ENCODE data around the gene ZNF532.

ZNF532 gene

DNA sequence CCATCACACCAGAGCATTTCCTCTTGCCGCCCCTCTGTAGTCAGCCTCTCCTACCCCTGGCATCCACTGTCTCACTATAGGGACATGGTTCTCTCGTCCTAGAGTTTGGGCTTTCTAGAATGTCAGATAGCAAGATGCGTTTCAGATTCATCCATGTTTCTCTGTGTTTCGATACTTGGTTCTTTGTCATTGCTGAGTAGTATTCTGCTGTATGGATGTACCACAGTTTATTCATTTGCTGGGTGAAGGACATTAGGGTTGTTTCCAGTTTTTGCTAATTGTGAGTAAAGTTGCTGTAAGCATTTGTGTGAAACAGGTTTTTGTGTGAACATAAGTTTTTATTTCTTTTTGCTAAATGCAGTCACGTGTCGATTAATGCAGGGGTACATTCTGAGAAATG lies 3.8 kb downstream of the ZNF532 start:
- no peak overlapping the region for H3K27ac ChIP-seq (ENCODE audit: low read length)
- no peak overlapping the region for H3K4me3 ChIP-seq (ENCODE audit: low read length)
- no peaks in the 10 kb centered on the region for H3K9me3 ChIP-seq (ENCODE audit: control insufficient read depth, insufficient read depth, low read length)
- DNase-seq (ENCODE audit: low read depth, low spot score): no peak
- peaks cover 34% of the 10 kb centered on the region for H3K36me3 ChIP-seq (ENCODE audit: control insufficient read depth, insufficient read depth, low read length)
- H3K27me3 ChIP-seq (ENCODE audit: control insufficient read depth, insufficient read depth, low read length): no peaks in the 10 kb centered on the region
- WGBS (ENCODE audit: insufficient coverage, insufficient read length): no CpG with 5 or more reads among the region's 6 CpGs
- H3K4me1 ChIP-seq (ENCODE audit: control insufficient read depth, insufficient read depth, low read length): peaks cover 7% of the 10 kb centered on the region; the same call in 1 of the 2 replicates

DNA sequence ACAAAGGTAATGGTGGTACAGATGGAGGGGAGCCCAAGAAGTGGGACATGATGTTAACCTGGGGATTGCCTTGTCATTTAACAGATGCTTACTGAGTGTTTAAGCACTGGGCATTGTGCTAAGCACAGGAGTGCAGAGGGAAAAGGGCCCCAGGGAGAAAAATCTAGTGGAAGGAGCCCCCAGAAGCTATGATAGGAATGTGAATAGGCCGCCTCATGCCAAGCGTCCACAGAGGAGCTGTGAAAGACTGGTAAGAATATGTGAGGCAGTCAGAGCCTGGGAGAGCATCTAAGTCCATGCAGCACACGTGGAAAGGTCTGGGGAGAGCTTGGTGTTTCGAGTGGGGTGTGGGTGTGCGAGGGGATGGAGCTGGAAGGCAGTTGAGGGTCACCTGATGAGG lies 5.5 kb downstream of the ZNF532 start:
- H3K4me3 ChIP-seq (ENCODE audit: low read length): no peak overlapping the region
- no peaks in the 10 kb centered on the region for H3K27me3 ChIP-seq (ENCODE audit: control insufficient read depth, insufficient read depth, low read length)
- peaks cover 7% of the 10 kb centered on the region; the same call in 1 of the 2 replicates for H3K4me1 ChIP-seq (ENCODE audit: control insufficient read depth, insufficient read depth, low read length)
- WGBS (ENCODE audit: insufficient coverage, insufficient read length): no CpG with 5 or more reads among the region's 5 CpGs
- H3K27ac ChIP-seq (ENCODE audit: low read length): no peak overlapping the region
- no peak for DNase-seq (ENCODE audit: low read depth, low spot score)
- peaks cover 34% of the 10 kb centered on the region for H3K36me3 ChIP-seq (ENCODE audit: control insufficient read depth, insufficient read depth, low read length)
- H3K9me3 ChIP-seq (ENCODE audit: control insufficient read depth, insufficient read depth, low read length): no peaks in the 10 kb centered on the region

DNA sequence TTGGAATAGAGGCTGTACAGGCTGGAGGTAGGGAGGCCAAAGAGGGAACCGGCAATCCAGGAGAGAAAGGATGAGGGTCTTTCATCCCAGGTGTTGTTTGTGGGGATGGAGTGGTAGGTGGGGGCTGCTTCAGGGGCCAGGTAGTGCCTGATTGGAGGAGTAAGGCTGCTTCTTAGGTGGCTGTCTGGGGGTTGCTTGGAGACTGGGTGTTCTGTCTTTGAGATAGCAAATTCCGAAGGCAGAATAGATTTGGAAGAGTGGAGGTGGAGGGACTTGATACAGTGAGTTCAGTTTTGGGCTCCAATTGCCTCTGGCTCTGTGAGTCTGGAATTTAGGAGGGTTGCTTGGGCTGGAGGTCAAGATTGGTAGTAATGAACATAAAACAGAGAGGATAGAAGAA lies 5.9 kb downstream of the ZNF532 start:
- Histone ChIP-seq H3K4me1 (ENCODE audit: control insufficient read depth, insufficient read depth, low read length) (peaks cover 7% of the 10 kb centered on the region; the same call in 1 of the 2 replicates), H3K27me3 (ENCODE audit: control insufficient read depth, insufficient read depth, low read length) (no peaks in the 10 kb centered on the region), H3K36me3 (ENCODE audit: control insufficient read depth, insufficient read depth, low read length) (peaks cover 36% of the 10 kb centered on the region), H3K9me3 (ENCODE audit: control insufficient read depth, insufficient read depth, low read length) (no peaks in the 10 kb centered on the region), H3K27ac (ENCODE audit: low read length) (no peak overlapping the region), H3K4me3 (ENCODE audit: low read length) (no peak overlapping the region)
- no peak for DNase-seq (ENCODE audit: low read depth, low spot score)
- no CpG with 5 or more reads among the region's 2 CpGs for WGBS (ENCODE audit: insufficient coverage, insufficient read length)

DNA sequence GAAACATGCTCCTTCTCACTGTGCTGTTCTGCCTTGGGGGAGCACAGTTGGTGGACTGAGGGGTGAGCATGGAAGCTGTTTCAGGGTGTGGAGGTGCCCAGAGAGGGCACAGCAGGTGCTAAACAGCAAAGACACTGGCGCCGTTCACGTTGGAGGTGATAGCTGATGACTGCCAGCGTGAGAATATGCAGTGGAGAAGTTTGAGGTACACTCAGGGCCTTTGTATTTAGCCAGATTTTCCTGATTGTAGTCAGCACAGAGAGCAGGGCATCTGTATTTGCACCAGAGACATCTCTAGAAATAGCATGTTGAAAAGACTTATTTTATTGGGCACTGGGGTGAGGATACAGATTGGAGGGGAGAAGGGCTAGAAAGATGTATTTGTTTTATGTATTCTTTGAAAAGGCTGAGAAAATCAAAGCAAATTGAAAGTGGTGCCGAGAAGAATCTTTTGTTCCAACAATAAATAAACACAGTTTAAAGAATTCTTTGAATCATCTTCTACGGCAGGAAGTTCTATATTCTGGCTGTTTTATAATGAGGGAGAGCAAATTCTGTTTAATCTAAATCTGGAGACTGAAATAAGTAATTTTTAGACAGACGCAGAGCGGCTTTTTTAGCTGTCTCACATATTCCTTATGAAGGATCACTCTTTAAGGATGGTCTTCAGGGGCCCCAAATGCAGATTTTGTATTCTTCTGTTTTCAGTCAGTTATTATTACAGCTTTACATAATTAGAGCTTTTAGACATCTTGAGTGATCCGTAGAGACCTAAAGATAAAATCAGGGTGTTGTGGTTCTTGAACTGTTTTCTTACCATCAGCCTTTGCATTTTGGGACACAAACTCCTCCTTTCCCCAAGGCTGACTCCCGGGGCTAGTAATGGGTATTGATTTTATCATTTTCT lies 7.1 kb downstream of the ZNF532 start:
- DNase-seq (ENCODE audit: low read depth, low spot score): no peak
- H3K4me3 ChIP-seq (ENCODE audit: low read length): no peak overlapping the region

DNA sequence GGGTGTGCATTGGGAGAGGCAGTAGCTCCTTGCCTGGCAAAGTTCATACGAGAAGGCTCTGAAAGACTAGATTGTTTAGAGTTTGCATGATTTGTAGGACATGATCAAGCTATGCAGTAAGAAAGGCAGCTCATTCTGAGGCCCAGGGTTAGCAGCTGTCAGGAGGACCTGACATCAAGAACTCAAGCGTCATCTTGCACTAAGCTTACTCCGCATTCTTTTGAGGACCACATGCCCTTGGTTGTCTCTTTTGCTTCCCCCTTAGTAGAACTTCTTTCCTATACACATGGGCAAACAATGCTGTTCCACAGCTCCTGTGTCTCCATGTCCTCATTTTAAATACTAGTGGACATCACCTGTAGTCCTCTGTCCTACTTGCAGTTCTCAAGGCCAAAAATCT lies 14.0 kb downstream of the ZNF532 start:
- Histone ChIP-seq H3K27me3 (ENCODE audit: control insufficient read depth, insufficient read depth, low read length) (no peaks in the 10 kb centered on the region), H3K36me3 (ENCODE audit: control insufficient read depth, insufficient read depth, low read length) (peaks cover 26% of the 10 kb centered on the region), H3K9me3 (ENCODE audit: control insufficient read depth, insufficient read depth, low read length) (no peaks in the 10 kb centered on the region), H3K4me3 (ENCODE audit: low read length) (no peak overlapping the region), H3K27ac (ENCODE audit: low read length) (no peak overlapping the region), H3K4me1 (ENCODE audit: control insufficient read depth, insufficient read depth, low read length) (0 out of 2 replicates have a peak, but pooled peaks cover 1% of the 10 kb centered on the region)
- no peak for DNase-seq (ENCODE audit: low read depth, low spot score)
- no CpG with 5 or more reads among the region's 3 CpGs for WGBS (ENCODE audit: insufficient coverage, insufficient read length)

More for the DNA sequence above, 7.1 kb downstream of the ZNF532 start:
- Histone ChIP-seq H3K9me3 (ENCODE audit: control insufficient read depth, insufficient read depth, low read length) (no peaks in the 10 kb centered on the region), H3K4me1 (ENCODE audit: control insufficient read depth, insufficient read depth, low read length) (peaks cover 5% of the 10 kb centered on the region; the same call in 1 of the 2 replicates), H3K27ac (ENCODE audit: low read length) (no peak overlapping the region), H3K36me3 (ENCODE audit: control insufficient read depth, insufficient read depth, low read length) (peaks cover 36% of the 10 kb centered on the region), H3K27me3 (ENCODE audit: control insufficient read depth, insufficient read depth, low read length) (no peaks in the 10 kb centered on the region)
- no CpG with 5 or more reads among the region's 10 CpGs for WGBS (ENCODE audit: insufficient coverage, insufficient read length)

DNA sequence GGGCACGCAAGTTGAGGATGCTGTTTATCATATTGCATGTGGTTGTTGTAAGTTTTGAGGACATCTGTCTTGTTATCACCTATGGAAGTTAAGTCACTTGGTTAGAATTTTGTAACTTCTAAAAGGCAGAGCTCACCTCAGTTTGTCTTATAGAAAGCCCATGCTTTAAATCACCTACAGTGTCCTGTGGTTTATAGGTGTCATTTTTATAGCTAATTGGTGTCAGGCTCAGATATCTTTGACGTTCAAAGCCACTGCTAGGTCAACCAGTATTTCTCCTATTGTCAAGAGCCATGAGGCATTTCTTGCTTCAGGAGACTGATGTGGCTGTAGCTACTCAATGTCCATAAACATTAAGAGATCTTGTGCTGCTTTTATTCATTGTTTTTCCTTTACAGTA lies 16.8 kb downstream of the ZNF532 start:
- no peak for DNase-seq (ENCODE audit: low read depth, low spot score)
- H3K4me3 ChIP-seq (ENCODE audit: low read length): no peak overlapping the region
- H3K27ac ChIP-seq (ENCODE audit: low read length): no peak overlapping the region
- H3K36me3 ChIP-seq (ENCODE audit: control insufficient read depth, insufficient read depth, low read length): peaks cover 18% of the 10 kb centered on the region
- WGBS (ENCODE audit: insufficient coverage, insufficient read length): no CpG with 5 or more reads among the region's 2 CpGs
- H3K4me1 ChIP-seq (ENCODE audit: control insufficient read depth, insufficient read depth, low read length): 0 out of 2 replicates have a peak, but pooled peaks cover 1% of the 10 kb centered on the region
- no peaks in the 10 kb centered on the region for H3K27me3 ChIP-seq (ENCODE audit: control insufficient read depth, insufficient read depth, low read length)
- H3K9me3 ChIP-seq (ENCODE audit: control insufficient read depth, insufficient read depth, low read length): no peaks in the 10 kb centered on the region

DNA sequence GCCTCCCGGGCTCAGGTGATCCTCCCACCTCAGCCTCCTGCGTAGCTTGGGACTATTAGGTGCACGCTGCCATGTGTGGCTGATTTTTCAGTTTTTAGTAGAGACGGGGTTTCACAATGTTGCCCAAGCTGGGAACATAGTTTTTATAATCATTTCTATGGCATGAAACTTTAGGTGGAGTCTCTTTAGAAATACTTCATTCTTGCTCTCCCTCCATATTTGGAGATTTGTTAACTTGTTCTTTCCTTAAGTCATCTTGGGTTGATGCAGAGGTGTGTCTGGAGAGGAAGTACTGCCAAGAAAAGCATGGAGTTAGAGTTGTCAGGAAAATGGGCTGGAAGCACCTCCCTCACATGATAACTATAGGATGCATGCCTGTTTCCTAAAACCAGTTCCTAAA lies 17.4 kb downstream of the ZNF532 start:
- H3K4me3 ChIP-seq (ENCODE audit: low read length): no peak overlapping the region
- no peak for DNase-seq (ENCODE audit: low read depth, low spot score)
- no peaks in the 10 kb centered on the region for H3K9me3 ChIP-seq (ENCODE audit: control insufficient read depth, insufficient read depth, low read length)
- no peak overlapping the region for H3K27ac ChIP-seq (ENCODE audit: low read length)
- 0 out of 2 replicates have a peak, but pooled peaks cover 1% of the 10 kb centered on the region for H3K4me1 ChIP-seq (ENCODE audit: control insufficient read depth, insufficient read depth, low read length)
- WGBS (ENCODE audit: insufficient coverage, insufficient read length): no CpG with 5 or more reads among the region's 4 CpGs
- peaks cover 15% of the 10 kb centered on the region for H3K36me3 ChIP-seq (ENCODE audit: control insufficient read depth, insufficient read depth, low read length)
- H3K27me3 ChIP-seq (ENCODE audit: control insufficient read depth, insufficient read depth, low read length): no peaks in the 10 kb centered on the region

DNA sequence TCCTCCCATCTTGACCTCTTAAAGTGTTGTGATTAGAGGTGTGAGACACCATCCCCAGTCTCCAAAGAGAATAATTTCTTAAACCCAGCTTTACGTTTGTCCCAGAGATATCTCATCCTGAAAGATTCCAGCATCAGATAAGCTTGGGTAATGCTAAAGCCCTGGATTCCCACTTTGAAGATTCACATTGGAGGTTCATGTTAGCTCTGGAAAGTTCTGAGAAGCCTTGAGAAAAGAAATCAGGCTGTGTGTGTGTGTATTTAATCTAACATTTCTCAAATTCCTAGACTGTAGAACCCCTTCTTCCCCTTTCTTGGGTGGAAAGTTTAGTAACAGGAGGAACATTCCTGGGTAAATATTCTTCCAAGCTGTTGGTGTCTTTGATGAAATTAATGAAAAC lies 18.0 kb downstream of the ZNF532 start:
- no peak for DNase-seq (ENCODE audit: low read depth, low spot score)
- Histone ChIP-seq H3K27me3 (ENCODE audit: control insufficient read depth, insufficient read depth, low read length) (no peaks in the 10 kb centered on the region), H3K4me1 (ENCODE audit: control insufficient read depth, insufficient read depth, low read length) (0 out of 2 replicates have a peak, but pooled peaks cover 1% of the 10 kb centered on the region), H3K27ac (ENCODE audit: low read length) (no peak overlapping the region), H3K9me3 (ENCODE audit: control insufficient read depth, insufficient read depth, low read length) (no peaks in the 10 kb centered on the region), H3K36me3 (ENCODE audit: control insufficient read depth, insufficient read depth, low read length) (peaks cover 14% of the 10 kb centered on the region), H3K4me3 (ENCODE audit: low read length) (no peak overlapping the region)
- WGBS (ENCODE audit: insufficient coverage, insufficient read length): no CpG with 5 or more reads among the region's 1 CpG

DNA sequence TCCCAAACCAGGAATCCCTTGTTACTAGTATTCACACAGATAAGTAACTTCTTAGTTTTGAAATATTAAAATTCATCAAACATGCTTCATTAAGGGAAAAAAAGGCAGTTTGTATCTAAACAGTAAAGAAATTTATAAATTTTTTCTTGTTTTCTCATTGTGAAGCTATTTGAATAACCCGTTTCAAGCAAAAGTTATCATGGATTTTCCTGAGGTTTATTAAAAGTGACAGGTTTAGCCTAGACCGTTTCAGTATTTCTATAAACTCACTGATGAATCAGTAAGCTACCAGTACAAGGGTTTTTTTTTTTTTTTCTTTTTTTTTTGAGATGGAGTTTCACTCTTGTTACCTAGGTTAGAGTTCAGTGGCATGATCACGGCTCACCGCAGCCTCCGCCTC lies 20.0 kb downstream of the ZNF532 start:
- H3K27me3 ChIP-seq (ENCODE audit: control insufficient read depth, insufficient read depth, low read length): no peaks in the 10 kb centered on the region
- WGBS (ENCODE audit: insufficient coverage, insufficient read length): no CpG with 5 or more reads among the region's 5 CpGs
- H3K4me1 ChIP-seq (ENCODE audit: control insufficient read depth, insufficient read depth, low read length): 0 out of 2 replicates have a peak, but pooled peaks cover 1% of the 10 kb centered on the region
- H3K27ac ChIP-seq (ENCODE audit: low read length): no peak overlapping the region
- DNase-seq (ENCODE audit: low read depth, low spot score): no peak
- H3K4me3 ChIP-seq (ENCODE audit: low read length): no peak overlapping the region
- peaks cover 4% of the 10 kb centered on the region; the same call in 1 of the 2 replicates for H3K36me3 ChIP-seq (ENCODE audit: control insufficient read depth, insufficient read depth, low read length)
- H3K9me3 ChIP-seq (ENCODE audit: control insufficient read depth, insufficient read depth, low read length): no peaks in the 10 kb centered on the region

DNA sequence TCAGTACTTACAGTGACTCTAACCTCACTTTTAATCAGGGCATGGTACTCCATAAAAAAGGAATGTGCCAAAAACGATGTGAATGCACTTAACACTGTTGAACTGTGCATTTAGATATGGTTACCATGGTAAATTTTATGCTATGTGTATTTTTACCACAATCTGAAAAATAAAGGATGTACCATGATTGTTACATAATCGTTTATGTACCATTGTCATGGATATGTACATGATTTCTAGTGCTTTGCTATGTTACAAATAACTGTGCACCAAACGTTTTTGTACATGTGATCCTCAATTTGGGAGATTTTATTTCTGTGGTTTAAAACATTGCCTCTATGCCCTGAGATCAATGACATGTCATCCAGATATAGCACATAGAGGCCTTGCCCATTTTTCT lies 21.8 kb downstream of the ZNF532 start:
- no peak overlapping the region for H3K27ac ChIP-seq (ENCODE audit: low read length)
- H3K36me3 ChIP-seq (ENCODE audit: control insufficient read depth, insufficient read depth, low read length): peaks cover 2% of the 10 kb centered on the region; the same call in 1 of the 2 replicates
- DNase-seq (ENCODE audit: low read depth, low spot score): no peak
- H3K9me3 ChIP-seq (ENCODE audit: control insufficient read depth, insufficient read depth, low read length): no peaks in the 10 kb centered on the region
- no peak overlapping the region for H3K4me3 ChIP-seq (ENCODE audit: low read length)
- peaks cover 2% of the 10 kb centered on the region; the same call in 1 of the 2 replicates for H3K4me1 ChIP-seq (ENCODE audit: control insufficient read depth, insufficient read depth, low read length)
- H3K27me3 ChIP-seq (ENCODE audit: control insufficient read depth, insufficient read depth, low read length): no peaks in the 10 kb centered on the region
- WGBS (ENCODE audit: insufficient coverage, insufficient read length): no CpG with 5 or more reads among the region's 3 CpGs
